Aorta (tissue), 5 donors: Measurements from ENCODE around the gene STX8. TPM values are rescaled to one million over a fixed set of nuclear protein-coding genes. Genes with fewer than 3 reads are reported as not detected.

ENCODE experiments used
- ATAC-seq: fragments of 200-7000 bp; cut with Tn5 transposase; one replicate; pipeline ENCODE4 v1.9.1; 2022; ENCODE audit warnings: moderate library complexity; ENCODE audit not compliant: low FRiP score
- DNase-seq, 2 donors: peaks; one replicate each; pipeline ENCODE4 v3.0.0-alpha.2; 2020
- H3K27ac ChIP-seq, 2 donors: one replicate each; pipeline ENCODE4 v1.5.1; 2013; ENCODE audit warnings: low read length in 2 of 2, mild to moderate bottlenecking in 2 of 2, moderate library complexity in 2 of 2, control low read depth in 1 of 2, inconsistent platforms in 1 of 2, low read depth in 1 of 2
- H3K27me3 ChIP-seq, 2 donors: one replicate each; pipeline ENCODE4 v1.6.1; 2013; ENCODE audit warnings: control low read depth in 1 of 2, low read length in 1 of 2, mild to moderate bottlenecking in 1 of 2, moderate library complexity in 1 of 2; ENCODE audit not compliant: insufficient read depth in 2 of 2, control insufficient read depth in 1 of 2
- H3K36me3 ChIP-seq, 2 donors: one replicate each; pipeline ENCODE4 v1.6.1; 2013; ENCODE audit warnings: control low read depth in 1 of 2, low read length in 1 of 2, mild to moderate bottlenecking in 1 of 2; ENCODE audit not compliant: insufficient read depth in 2 of 2, control insufficient read depth in 1 of 2
- H3K4me1 ChIP-seq, 2 donors: one replicate each; pipeline ENCODE4 v1.6.1; 2013; ENCODE audit warnings: low read length in 2 of 2, control low read depth in 1 of 2, mild to moderate bottlenecking in 1 of 2, moderate library complexity in 1 of 2; ENCODE audit not compliant: insufficient read depth in 2 of 2, control insufficient read depth in 1 of 2
- H3K4me3 ChIP-seq, 2 donors: one replicate each; pipeline ENCODE4 v1.5.1; 2013; ENCODE audit warnings: low read length in 2 of 2, control low read depth in 1 of 2, mild to moderate bottlenecking in 1 of 2
- H3K9me3 ChIP-seq: one replicate; pipeline ENCODE4 v1.6.1; 2013; ENCODE audit warnings: mild to moderate bottlenecking, low read length; ENCODE audit not compliant: control insufficient read depth
- WGBS, 2 donors: extraction: QIAGEN DNeasy Blood & Tissue Kit; methylation state at CpG; one replicate each; pipeline ENCODE4 v1.1.7; 2013; 5-methylcytosine and 5-hydroxymethylcytosine counted together
- intact Hi-C, 2 donors: fragments of 100-400 bp; cut with DNase I; formaldehyde crosslinking; loops; one replicate each; pipeline versions ENCODE4 v1.14.2 to v1.15.0; 2022
- polyA plus RNA-seq, 2 donors: library from polyadenylated mRNA; stranded (reverse); fragments of 200-250 nt; gene quantifications; one replicate each; pipeline ENCODE4 v1.2.3, GENCODE V29; 2013
- total RNA-seq, 2 donors: library from RNA; stranded (reverse); fragmentation: NEBNext Ultra II Directional; extraction: Animal tissue kit (Norgen Biotek cat#: 25700); gene quantifications; one replicate each; pipeline ENCODE4 v1.2.1, GENCODE V29; 2021
- donor health status: healthy with polysubstance abuse.
- donor health status: Bipolar disorder and iron deficiency.
- donor health status: DM: no; HTN: no; CAD: no.
- donor health status: DM: no; HTN: no; CAD: no.
- donor health status: DM: yes; HTN: yes; CAD: no.

The STX8 gene
- total and polyA plus RNA-seq, 4 donors, result 57.4 to 108 (median 68.5) TPM

DNA sequence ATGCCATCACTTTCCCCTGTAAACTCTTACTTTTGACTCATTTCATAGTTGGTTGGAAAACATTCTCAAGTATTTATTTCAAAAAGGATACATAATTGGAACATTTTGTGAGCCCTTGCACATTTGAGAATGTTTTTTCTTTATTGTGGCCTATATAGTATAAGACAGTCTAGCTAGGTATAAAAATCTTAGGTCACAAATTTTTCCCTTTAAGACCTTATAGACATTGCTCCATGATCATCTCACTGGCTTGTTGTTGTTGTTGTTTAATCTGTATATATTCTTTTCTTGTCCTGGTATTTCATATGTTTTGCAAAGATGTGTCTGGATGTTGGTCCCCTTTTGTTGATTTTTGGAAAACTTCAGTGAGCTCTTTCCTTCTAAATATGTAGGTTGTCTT, 360.2 kb downstream of the STX8 start:
- Histone ChIP-seq H3K4me3 (no peak overlapping the region), H3K4me1 (no peaks in the 10 kb centered on the region), H3K27me3 (no peaks in the 10 kb centered on the region), H3K27ac (no peak overlapping the region), H3K9me3 (no peaks in the 10 kb centered on the region), H3K36me3 (no peaks in the 10 kb centered on the region)
- DNase-seq, result no peak
- intact Hi-C loops, result loop anchor here in 1 of 2 donors (5.0 kb wide), 1 partner anchor 48 kb away; no protein-coding TSS in a partner anchor
- no peak for ATAC-seq

DNA sequence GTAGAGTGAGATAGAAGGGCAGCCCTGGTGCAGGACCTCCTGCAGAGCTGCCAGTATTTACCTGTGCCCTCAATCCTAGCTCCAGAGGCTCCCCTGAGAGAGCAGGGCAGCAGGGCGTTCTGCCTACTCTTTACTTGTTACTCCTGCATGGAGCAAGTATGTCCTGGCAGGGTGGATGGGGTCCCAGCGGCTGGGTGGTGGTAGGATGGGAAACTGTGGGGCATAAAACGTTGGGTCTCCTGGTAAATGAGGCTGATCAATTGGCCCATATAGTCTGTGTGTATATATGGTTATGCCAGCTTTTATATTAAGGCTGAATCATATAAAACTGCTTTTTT, 362.3 kb downstream of the STX8 start:
- Histone ChIP-seq H3K9me3 (no peaks in the 10 kb centered on the region), H3K36me3 (no peaks in the 10 kb centered on the region), H3K27ac (no peak overlapping the region), H3K4me1 (no peaks in the 10 kb centered on the region), H3K27me3 (no peaks in the 10 kb centered on the region), H3K4me3 (no peak overlapping the region)
- DNase-seq (peak in 1 of 2 donors; percentile 56), ATAC-seq (no peak)
- intact Hi-C loops, result no loop called here
- WGBS, 2 donors, result 88% methylated on average over 3 of the region's 3 CpGs

- DNase-seq, result peak in 1 of 2 donors; percentile 67
- intact Hi-C loops, result no loop called here
- 92 to 93% methylated on average over 29 to 30 of the region's 30 CpGs for WGBS, 2 donors
- H3K4me1 ChIP-seq, result no peaks in the 10 kb centered on the region
- no peaks in the 10 kb centered on the region for H3K9me3 ChIP-seq
- H3K27ac ChIP-seq, result no peak overlapping the region
- H3K4me3 ChIP-seq, result no peak overlapping the region
- no peaks in the 10 kb centered on the region for H3K27me3 ChIP-seq
- H3K36me3 ChIP-seq, result no peaks in the 10 kb centered on the region
- ATAC-seq, result no peak
These were observed 363.0 kb downstream of the STX8 start for GRCh38 chr17:9212376-9213302.

DNA sequence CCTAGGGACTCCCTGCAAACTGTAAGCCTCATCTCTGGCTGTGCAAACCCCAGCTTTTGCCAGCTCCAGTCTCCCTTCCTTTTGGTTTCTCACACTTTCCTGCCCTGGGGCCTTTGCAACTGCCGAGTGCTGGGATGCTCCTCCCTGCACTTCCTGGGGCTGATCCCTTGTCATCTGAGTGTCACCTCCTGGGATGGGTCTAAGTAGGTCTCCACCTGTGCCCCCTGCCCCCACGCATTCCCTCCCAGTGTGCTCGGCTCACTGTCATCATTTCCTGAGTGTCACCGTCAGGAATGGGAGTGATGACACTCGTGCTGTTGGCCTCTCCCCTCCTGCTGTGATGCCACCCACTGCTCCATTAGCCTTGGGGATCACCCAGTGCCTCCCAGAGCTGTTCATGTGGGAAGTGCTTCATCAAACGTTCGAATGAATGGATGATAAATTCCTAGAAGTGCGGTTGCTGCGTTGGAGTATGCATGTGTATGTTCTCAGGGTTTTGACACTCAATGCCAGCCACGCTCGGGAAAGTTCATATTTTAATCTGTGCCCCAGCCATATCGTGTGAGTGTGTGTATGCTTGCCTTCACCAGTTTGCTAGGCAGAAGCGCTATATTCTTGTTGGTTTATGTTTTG, 364.4 kb downstream of the STX8 start:
- no peaks in the 10 kb centered on the region for H3K36me3 ChIP-seq
- no peaks in the 10 kb centered on the region for H3K27me3 ChIP-seq
- ATAC-seq (no peak), DNase-seq (no peak)
- H3K27ac ChIP-seq, result no peak overlapping the region
- no peaks in the 10 kb centered on the region for H3K4me1 ChIP-seq
- no peak overlapping the region for H3K4me3 ChIP-seq
- no peaks in the 10 kb centered on the region for H3K9me3 ChIP-seq
- WGBS, 2 donors, result 85 to 88% methylated on average over 13 of the region's 13 CpGs
- intact Hi-C loops, result no loop called here

- H3K4me3 ChIP-seq, result no peak overlapping the region
- ATAC-seq (no peak), DNase-seq (peak in 1 of 2 donors; percentile 27)
- H3K36me3 ChIP-seq, result no peaks in the 10 kb centered on the region
- no peaks in the 10 kb centered on the region for H3K27me3 ChIP-seq
- 80 to 87% methylated on average over 7 of the region's 7 CpGs for WGBS, 2 donors
- no peaks in the 10 kb centered on the region for H3K4me1 ChIP-seq
- no peaks in the 10 kb centered on the region for H3K9me3 ChIP-seq
- intact Hi-C loops, result loop anchor here in 1 of 2 donors (10.0 kb wide), 1 partner anchor 85 kb away; no protein-coding TSS in a partner anchor
- H3K27ac ChIP-seq, result no peak overlapping the region
These were observed 365.7 kb downstream of the STX8 start for GRCh38 chr17:9209781-9210370.

- ATAC-seq (no peak), DNase-seq (peak in 1 of 2 donors; percentile 58)
- no peaks in the 10 kb centered on the region for H3K9me3 ChIP-seq
- H3K36me3 ChIP-seq, result no peaks in the 10 kb centered on the region
- no peak overlapping the region for H3K27ac ChIP-seq
- intact Hi-C loops, result loop anchor here in 1 of 2 donors (10.0 kb wide), 1 partner anchor 85 kb away; no protein-coding TSS in a partner anchor
- H3K27me3 ChIP-seq, result no peaks in the 10 kb centered on the region
- no peaks in the 10 kb centered on the region for H3K4me1 ChIP-seq
- H3K4me3 ChIP-seq, result no peak overlapping the region
- WGBS, 2 donors, result 96 to 98% methylated on average over 5 of the region's 5 CpGs
These were observed 366.3 kb downstream of the STX8 start for GRCh38 chr17:9209347-9209746.

DNA sequence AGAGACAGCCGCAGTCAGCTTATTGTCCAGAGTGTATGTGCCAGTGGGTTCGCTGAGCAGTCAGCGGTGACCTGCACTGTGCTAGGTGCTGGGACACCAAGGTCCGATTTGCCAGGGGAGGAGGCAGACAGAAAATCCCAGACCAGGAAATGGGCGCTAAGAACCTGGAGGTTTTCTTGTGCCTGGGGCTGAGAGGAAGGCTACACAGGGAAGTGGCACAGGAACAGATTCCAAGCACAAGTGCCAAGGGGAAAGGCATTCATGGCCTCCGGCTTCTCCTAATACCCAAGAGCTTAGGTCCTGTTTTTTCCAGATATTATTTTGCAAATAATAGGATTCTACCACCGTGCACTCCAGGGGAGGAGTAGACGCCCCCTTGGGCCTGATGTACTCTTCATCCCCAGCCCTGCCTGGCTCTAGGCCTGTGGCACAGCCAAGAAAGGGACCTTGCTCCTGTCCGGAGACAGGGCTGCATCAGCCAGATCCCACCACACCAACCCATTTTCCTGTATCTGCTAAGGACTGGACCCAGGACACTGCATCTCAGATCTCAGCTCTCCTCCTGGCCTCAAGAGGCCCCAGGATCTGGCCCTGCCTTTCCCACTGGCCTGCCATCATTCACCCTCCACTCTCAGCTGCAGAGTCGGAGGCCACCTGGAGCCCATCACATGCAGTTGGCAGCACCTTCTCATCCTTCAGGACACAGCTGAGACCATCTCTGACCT, 367.1 kb downstream of the STX8 start:
- no peaks in the 10 kb centered on the region for H3K4me1 ChIP-seq
- ATAC-seq, result no peak
- DNase-seq, result peak in 1 of 2 donors; percentile 62
- intact Hi-C loops, result loop anchor here in 1 of 2 donors (10.0 kb wide), 1 partner anchor 86 kb away; no protein-coding TSS in a partner anchor
- 87 to 89% methylated on average over 10 of the region's 10 CpGs for WGBS, 2 donors
- no peaks in the 10 kb centered on the region for H3K36me3 ChIP-seq
- no peaks in the 10 kb centered on the region for H3K9me3 ChIP-seq
- no peaks in the 10 kb centered on the region for H3K27me3 ChIP-seq
- no peak overlapping the region for H3K27ac ChIP-seq
- H3K4me3 ChIP-seq, result no peak overlapping the region

DNA sequence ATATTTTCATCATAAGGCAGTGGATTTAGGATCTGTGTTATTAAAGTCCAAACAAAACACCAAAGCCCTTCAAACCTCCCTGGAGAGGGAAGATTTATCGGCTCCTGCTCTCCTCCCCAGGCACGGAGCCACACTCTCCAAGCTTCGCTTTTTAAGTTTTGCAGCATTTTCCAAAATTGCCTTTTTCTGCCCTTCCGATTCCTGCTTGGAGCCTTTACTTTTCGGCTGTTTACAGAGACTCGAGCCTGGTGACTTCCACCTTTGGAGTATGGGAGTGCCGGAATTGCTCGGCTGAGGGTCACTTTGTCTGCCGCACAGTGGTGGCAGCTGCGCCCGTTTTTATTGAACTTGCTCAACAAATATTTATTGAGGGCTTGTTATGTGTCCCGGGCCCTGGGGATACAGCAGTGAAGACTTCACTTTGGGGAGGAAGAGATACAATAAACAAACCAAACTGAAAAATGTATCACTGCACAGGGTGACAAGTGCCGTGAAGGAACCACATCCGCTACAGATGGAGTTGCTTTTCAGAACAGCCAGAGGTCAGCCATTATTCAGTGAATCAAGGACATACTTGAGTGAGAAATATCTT, 368.8 kb downstream of the STX8 start:
- Histone ChIP-seq H3K4me3 (no peak overlapping the region), H3K9me3 (no peaks in the 10 kb centered on the region), H3K36me3 (no peaks in the 10 kb centered on the region), H3K27ac (no peak overlapping the region), H3K27me3 (no peaks in the 10 kb centered on the region), H3K4me1 (no peaks in the 10 kb centered on the region)
- peak; percentile 65 for ATAC-seq
- peak in 1 of 2 donors; percentile 35 for DNase-seq
- intact Hi-C loops, result loop anchor here in 1 of 2 donors (10.0 kb wide), 1 partner anchor 88 kb away; no protein-coding TSS in a partner anchor
- 9 to 23% methylated on average over 14 of the region's 14 CpGs for WGBS, 2 donors
